Astrocyte of the hippocampus (primary cell): ENCODE data around the gene BIK.

Experiments
- DNase-seq: peaks from one replicate; pipeline ENCODE4 v3.0.0; 2011; ENCODE audit warnings: low read depth, low spot score

BIK gene

GRCh38 chr22:43159484-43160178 is 49.1 kb downstream of the BIK start:
- peak; percentile 26 for DNase-seq

GRCh38 chr22:43160497-43161126 is 50.1 kb downstream of the BIK start:
- no peak for DNase-seq

- DNase-seq = no peak
These were observed 52.0 kb downstream of the BIK start for GRCh38 chr22:43162412-43163150.

GRCh38 chr22:43163241-43163795 is 52.8 kb downstream of the BIK start:
- no peak for DNase-seq

- no peak for DNase-seq
These were observed 54.1 kb downstream of the BIK start for GRCh38 chr22:43164636-43165035.

- no peak for DNase-seq
These were observed 55.8 kb downstream of the BIK start for GRCh38 chr22:43166132-43166930.

- DNase-seq = no peak
These were observed 56.5 kb downstream of the BIK start for GRCh38 chr22:43167001-43167589.

GRCh38 chr22:43168471-43169309 is 58.1 kb downstream of the BIK start:
- peak; percentile 48 for DNase-seq

- no peak for DNase-seq
These were observed 59.0 kb downstream of the BIK start for GRCh38 chr22:43169310-43170130.

- DNase-seq = no peak
These were observed 59.6 kb downstream of the BIK start for GRCh38 chr22:43170131-43170480.

DNA sequence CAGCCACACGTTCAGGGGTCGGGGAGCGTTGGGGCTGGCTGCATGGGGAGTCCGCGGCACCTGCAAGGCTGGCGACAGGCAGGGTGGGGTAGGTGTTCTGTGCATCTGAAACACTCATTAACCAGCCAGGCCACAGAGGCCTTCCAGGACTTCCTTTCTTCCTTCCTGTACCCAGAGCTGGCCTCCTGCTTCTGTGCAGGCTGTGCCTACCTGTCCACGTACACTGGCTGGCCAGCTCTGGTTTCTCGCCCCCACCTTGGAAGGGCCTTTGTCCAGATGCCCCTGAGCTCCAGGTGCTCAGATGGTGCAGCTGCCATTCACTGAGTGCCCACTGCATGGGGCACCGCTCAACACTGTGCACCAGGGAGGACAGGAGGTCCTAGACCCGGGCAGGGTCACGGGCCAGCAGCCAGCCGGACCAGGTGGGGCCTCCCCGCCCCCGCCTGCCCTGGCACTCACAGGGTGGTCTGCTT is 60.5 kb downstream of the BIK start:
- no peak for DNase-seq

DNA sequence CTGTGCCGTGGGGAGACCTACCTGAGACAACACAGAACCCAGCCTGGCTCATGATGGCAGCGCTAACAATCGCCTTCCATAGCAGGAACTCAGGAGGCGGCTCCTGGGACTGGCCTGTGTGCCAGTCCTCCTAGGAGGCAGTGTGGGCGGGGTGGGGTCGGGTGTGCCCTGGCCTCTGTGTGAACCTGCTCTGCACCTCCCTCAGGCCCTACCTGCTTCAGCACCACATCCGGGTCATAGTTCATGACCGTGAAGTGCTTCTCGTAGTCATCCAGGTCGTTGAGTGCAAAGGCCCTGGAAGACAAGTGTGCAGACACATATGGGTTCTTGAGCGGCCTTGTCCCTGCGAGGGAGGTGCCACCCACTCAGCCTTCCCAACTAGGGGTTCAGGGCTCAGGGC is 61.1 kb downstream of the BIK start:
- no peak for DNase-seq

GRCh38 chr22:43172191-43172590 is 61.6 kb downstream of the BIK start:
- no peak for DNase-seq

GRCh38 chr22:43173566-43173965 is 63.0 kb downstream of the BIK start:
- no peak for DNase-seq

DNA sequence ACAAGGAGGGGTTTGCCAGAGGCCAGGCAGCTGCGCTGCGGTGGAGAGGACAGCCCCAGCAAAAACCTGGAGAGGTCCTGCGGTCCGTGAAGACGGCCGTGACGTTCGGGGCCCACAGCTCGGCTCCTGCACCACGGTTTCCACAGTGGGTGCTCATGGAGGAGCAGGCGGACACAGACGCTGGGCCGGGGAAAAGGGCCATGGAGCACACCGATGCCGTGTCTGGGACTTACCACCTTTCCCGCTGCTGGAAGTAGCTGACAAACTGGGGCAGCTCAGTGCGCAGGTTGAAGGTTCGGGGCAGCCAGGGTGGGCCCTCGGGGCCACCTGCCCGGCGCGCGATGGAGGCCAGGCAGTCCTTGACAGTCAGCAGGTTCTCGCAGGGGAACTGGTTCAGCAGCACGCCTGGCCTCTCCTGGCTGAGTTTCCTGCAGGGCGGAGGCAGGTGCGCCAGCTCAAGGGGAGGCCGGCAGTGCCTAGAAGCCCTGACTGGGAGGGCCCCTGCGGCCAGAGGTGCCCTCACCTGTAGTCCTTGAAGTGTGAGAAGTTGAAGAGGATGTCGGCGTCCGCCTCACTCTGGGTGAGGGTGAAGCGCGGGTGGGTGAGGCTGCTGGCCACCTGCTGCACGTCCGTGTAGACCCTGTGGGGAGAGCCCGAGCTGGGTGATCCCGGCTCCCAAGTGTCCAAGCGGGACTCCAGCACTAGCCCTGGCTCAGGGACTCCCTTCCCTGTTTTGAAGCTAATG is 63.6 kb downstream of the BIK start:
- DNase-seq = no peak

- DNase-seq = no peak
These were observed 64.5 kb downstream of the BIK start for GRCh38 chr22:43174941-43175531.

GRCh38 chr22:43176090-43176489 is 65.5 kb downstream of the BIK start:
- DNase-seq = no peak

GRCh38 chr22:43177479-43177878 is 66.9 kb downstream of the BIK start:
- no peak for DNase-seq
